Activated CD4-positive, alpha-beta T cell treated with anti-CD3 and anti-CD28 coated beads for 36 hours (primary cell): Measurements from ENCODE around the gene AHRR. TPM values are rescaled to one million over a fixed set of nuclear protein-coding genes. Genes with fewer than 3 reads are reported as not detected.

Experiments
- ATAC-seq: fragments of 200-7000 bp; cut with Tn5 transposase; one replicate; pipeline ENCODE4 v1.10.0; 2021; ENCODE audit warnings: mild to moderate bottlenecking, moderate library complexity
- CTCF ChIA-PET: fragments of 350-600 bp; sonication (Branson Sonifier 250); formaldehyde crosslinking; loops from one replicate; lab custom pipeline; 2021; ENCODE audit warnings: antibody characterized with exemption; lab: Charles Lee
- POLR2A ChIA-PET: fragments of 350-600 bp; sonication (Branson Sonifier 250); formaldehyde crosslinking; loops from one replicate; lab custom pipeline; 2021; ENCODE audit warnings: antibody characterized with exemption, inconsistent platforms; lab: Charles Lee
- DNase-seq: peaks from one replicate; pipeline ENCODE4 v3.0.0-alpha.2; 2020
- H3K27ac Mint-ChIP-seq: one replicate; pipeline ENCODE4 v1.8.0; 2021; ENCODE audit warnings: mixed read lengths
- H3K27me3 Mint-ChIP-seq: one replicate; pipeline ENCODE4 v1.8.0; 2021; ENCODE audit warnings: mixed read lengths
- H3K36me3 Mint-ChIP-seq: one replicate; pipeline ENCODE4 v1.8.0; 2021; ENCODE audit warnings: low read depth, mixed read lengths
- H3K4me1 Mint-ChIP-seq: one replicate; pipeline ENCODE4 v1.8.0; 2021; ENCODE audit warnings: mixed read lengths
- H3K4me3 Mint-ChIP-seq: one replicate; pipeline ENCODE4 v1.8.0; 2021; ENCODE audit warnings: mild to moderate bottlenecking, moderate library complexity, mixed read lengths
- H3K9me3 Mint-ChIP-seq: one replicate; pipeline ENCODE4 v1.8.0; 2021; ENCODE audit warnings: low read depth, mixed read lengths
- intact Hi-C, 2 experiments: fragments of 100-400 bp; cut with DNase I in 1 of 2; cut with micrococcal nuclease in 1 of 2; formaldehyde crosslinking; loops; one replicate each; pipeline versions ENCODE4 v1.14.2 to v1.15.1; 2022 to 2024; cut with DNase I, micrococcal nuclease
- total RNA-seq, 2 experiments: library from RNA; stranded (reverse); gene quantifications; one replicate each; pipeline ENCODE4 v1.2.3, GENCODE V29; 2021

The AHRR gene
- total RNA-seq, 2 experiments from 2014 or later = 15.1 to 20.5 TPM

GRCh38 chr5:443239-444151 lies 122.0 kb downstream of the AHRR start:
- Mint-ChIP-seq H3K4me1 (peaks cover 42% of the 10 kb centered on the region), H3K27ac (peak overlapping the region; percentile 83), H3K4me3 (peak overlapping the region; percentile 87), H3K27me3 (no peaks in the 10 kb centered on the region), H3K36me3 (peaks cover 24% of the 10 kb centered on the region), H3K9me3 (no peaks in the 10 kb centered on the region)
- CTCF ChIA-PET = no interaction called here
- POLR2A ChIA-PET = no interaction called here
- ATAC-seq (peak; percentile 42), DNase-seq (peak; percentile 59)
- intact Hi-C loops = loop anchor here (1.0 to 10.0 kb wide), 5 partner anchors 15 to 451 kb away; partner anchors contain the start of genes BRD9 (in 1 of the 2), PDCD6 (in 1 of the 2) and TRIP13 (in 1 of the 2)

- H3K4me3 Mint-ChIP-seq = peak overlapping the region; percentile 87
- ChIA-PET POLR2A (no interaction called here), CTCF (no interaction called here)
- no peaks in the 10 kb centered on the region for H3K9me3 Mint-ChIP-seq
- H3K36me3 Mint-ChIP-seq = peaks cover 31% of the 10 kb centered on the region
- ATAC-seq (no peak), DNase-seq (no peak)
- intact Hi-C loops = loop anchor here (2.0 to 10.0 kb wide), 2 partner anchors 15 to 451 kb away; partner anchors contain the start of genes BRD9 (in 1 of the 2) and TRIP13 (in 1 of the 2)
- no peaks in the 10 kb centered on the region for H3K27me3 Mint-ChIP-seq
- H3K4me1 Mint-ChIP-seq = peaks cover 46% of the 10 kb centered on the region
- H3K27ac Mint-ChIP-seq = peak overlapping the region; percentile 83
These were observed 122.7 kb downstream of the AHRR start for GRCh38 chr5:444226-444625.

GRCh38 chr5:445591-445990 lies 124.1 kb downstream of the AHRR start:
- Mint-ChIP-seq H3K9me3 (peaks cover 4% of the 10 kb centered on the region), H3K4me3 (no peak overlapping the region), H3K27me3 (no peaks in the 10 kb centered on the region), H3K4me1 (peaks cover 51% of the 10 kb centered on the region), H3K36me3 (peaks cover 45% of the 10 kb centered on the region), H3K27ac (peak overlapping the region; percentile 51)
- ChIA-PET POLR2A (no interaction called here), CTCF (interaction anchor here (0.7 to 3.9 kb wide), 9 partner anchors 12 to 132 kb away, joined by 3 to 19 read pairs (median 5); no protein-coding TSS in a partner anchor)
- ATAC-seq = no peak
- DNase-seq = no peak
- intact Hi-C loops = loop anchor here (2.0 to 10.0 kb wide), 2 partner anchors 13 to 449 kb away; partner anchors contain the start of genes BRD9 (in 1 of the 2) and TRIP13 (in 1 of the 2)

DNA sequence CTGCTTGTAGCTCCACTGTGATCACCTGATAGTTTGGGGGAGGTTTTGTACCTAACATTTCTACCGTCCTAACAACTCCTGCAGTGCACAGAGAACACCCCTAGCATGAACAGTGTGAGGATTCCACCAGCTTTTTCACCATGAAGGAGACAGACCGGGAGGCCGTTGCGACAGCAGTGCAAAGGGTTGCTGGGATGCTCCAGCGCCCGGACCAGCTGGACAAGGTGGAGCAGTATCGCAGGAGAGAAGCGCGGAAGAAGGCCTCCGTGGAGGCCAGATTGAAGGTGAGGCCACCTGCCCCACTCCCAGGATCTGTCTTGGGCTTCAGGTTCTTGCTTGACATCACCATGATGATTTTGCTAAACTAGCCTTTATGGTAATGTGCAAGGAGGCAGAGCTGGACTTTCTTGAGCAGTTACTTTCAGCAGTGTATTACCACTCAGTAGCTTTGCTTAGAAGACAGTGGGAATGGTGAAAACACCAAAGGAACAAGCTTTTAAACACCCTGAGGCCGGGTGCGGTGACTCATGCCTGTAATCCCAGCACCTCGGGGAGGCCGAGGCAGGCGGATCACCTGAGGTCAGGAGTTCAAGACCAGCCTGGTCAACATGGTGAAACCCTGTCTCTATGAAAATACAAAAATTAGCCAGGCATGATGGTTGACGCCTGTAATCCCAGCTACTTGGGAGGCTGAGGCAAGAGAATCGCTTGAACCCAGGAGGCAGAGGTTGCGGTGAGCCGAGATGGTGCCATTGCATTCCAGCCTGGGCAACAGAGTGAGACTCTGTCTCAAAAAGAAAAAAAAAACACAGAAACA lies 124.8 kb downstream of the AHRR start:
- peaks cover 51% of the 10 kb centered on the region for H3K4me1 Mint-ChIP-seq
- ChIA-PET POLR2A (interaction anchor here (0.7 to 1.4 kb wide), 3 partner anchors 12 to 170 kb away, joined by 4 to 10 read pairs (median 6); no protein-coding TSS in a partner anchor), CTCF (interaction anchor here (0.8 to 3.9 kb wide), 15 partner anchors 8 to 132 kb away, joined by 3 to 19 read pairs (median 4); no protein-coding TSS in a partner anchor)
- no peak for ATAC-seq
- peaks cover 9% of the 10 kb centered on the region for H3K9me3 Mint-ChIP-seq
- peaks cover 52% of the 10 kb centered on the region for H3K36me3 Mint-ChIP-seq
- peak overlapping the region; percentile 65 for H3K27ac Mint-ChIP-seq
- intact Hi-C loops = loop anchor here (1.0 to 10.0 kb wide), 2 partner anchors 27 to 449 kb away; partner anchors contain the start of genes BRD9 (in 1 of the 2) and TRIP13 (in 1 of the 2)
- H3K4me3 Mint-ChIP-seq = no peak overlapping the region
- no peak for DNase-seq
- H3K27me3 Mint-ChIP-seq = no peaks in the 10 kb centered on the region

DNA sequence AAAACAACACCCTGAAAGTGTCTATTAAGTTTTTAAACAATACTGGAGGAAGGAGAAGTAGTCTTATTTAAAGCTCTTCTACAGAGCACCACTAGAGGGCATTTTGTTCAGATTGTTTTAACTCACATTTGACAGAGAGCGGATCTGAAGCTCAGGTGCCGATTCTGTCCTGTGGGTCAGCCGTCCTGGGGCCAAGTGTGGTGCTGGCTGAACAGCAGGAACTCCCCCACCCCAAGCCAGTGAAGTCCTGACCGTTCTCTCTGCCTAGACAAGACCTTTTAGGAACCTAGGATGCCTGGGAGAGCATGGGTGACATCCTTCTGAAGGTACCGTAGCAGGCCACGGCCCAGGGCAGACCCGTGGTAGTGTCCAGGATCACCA lies 125.4 kb downstream of the AHRR start:
- Mint-ChIP-seq H3K36me3 (peaks cover 58% of the 10 kb centered on the region), H3K4me3 (no peak overlapping the region), H3K27ac (peak overlapping the region; percentile 65), H3K27me3 (no peaks in the 10 kb centered on the region), H3K4me1 (peaks cover 48% of the 10 kb centered on the region), H3K9me3 (peaks cover 15% of the 10 kb centered on the region)
- DNase-seq = peak; percentile 13
- ATAC-seq = peak; percentile 40
- ChIA-PET CTCF (interaction anchor here (0.5 to 3.9 kb wide), 15 partner anchors 9 to 164 kb away, joined by 3 to 19 read pairs (median 4); no protein-coding TSS in a partner anchor), POLR2A (interaction anchor here (0.5 to 1.4 kb wide), 4 partner anchors 11 to 171 kb away, joined by 4 to 10 read pairs (median 5); no protein-coding TSS in a partner anchor)
- intact Hi-C loops = loop anchor here (1.0 to 10.0 kb wide), 2 partner anchors 26 to 448 kb away; partner anchors contain the start of genes BRD9 (in 1 of the 2) and TRIP13 (in 1 of the 2)

DNA sequence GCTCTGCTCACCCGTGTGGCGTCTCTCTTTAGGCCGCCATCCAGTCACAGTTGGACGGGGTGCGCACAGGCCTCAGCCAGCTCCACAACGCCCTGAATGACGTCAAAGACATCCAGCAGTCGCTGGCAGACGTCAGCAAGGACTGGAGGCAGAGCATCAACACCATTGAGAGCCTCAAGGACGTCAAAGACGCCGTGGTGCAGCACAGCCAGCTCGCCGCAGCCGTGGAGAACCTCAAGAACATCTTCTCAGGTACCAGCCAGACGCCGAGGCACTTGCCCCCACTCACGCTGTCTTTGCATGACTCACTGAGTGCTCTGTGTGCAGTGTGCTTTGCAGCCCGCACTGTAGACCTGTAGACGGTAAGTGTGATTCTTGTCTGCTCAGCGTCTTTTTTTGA lies 126.0 kb downstream of the AHRR start:
- Mint-ChIP-seq H3K27ac (no peak overlapping the region), H3K9me3 (peaks cover 21% of the 10 kb centered on the region), H3K27me3 (no peaks in the 10 kb centered on the region), H3K4me3 (no peak overlapping the region), H3K4me1 (peaks cover 48% of the 10 kb centered on the region), H3K36me3 (peaks cover 64% of the 10 kb centered on the region)
- ATAC-seq (no peak), DNase-seq (no peak)
- intact Hi-C loops = loop anchor here in 1 of 2 experiments (10.0 kb wide), 1 partner anchor 447 kb away; the partner anchor contains the start of genes BRD9 and TRIP13
- POLR2A ChIA-PET = interaction anchor here (0.5 to 1.1 kb wide), 2 partner anchors 11 to 33 kb away, joined by 4 read pairs; no protein-coding TSS in a partner anchor
- CTCF ChIA-PET = interaction anchor here (0.5 to 3.9 kb wide), 9 partner anchors 10 to 165 kb away, joined by 3 to 19 read pairs (median 3); no protein-coding TSS in a partner anchor

- intact Hi-C loops = loop anchor here in 1 of 2 experiments (10.0 kb wide), 1 partner anchor 447 kb away; the partner anchor contains the start of genes BRD9 and TRIP13
These were observed 126.7 kb downstream of the AHRR start for GRCh38 chr5:448061-448765.

GRCh38 chr5:448766-449090 lies 127.2 kb downstream of the AHRR start:
- peaks cover 23% of the 10 kb centered on the region for H3K9me3 Mint-ChIP-seq
- ATAC-seq (no peak), DNase-seq (no peak)
- peaks cover 57% of the 10 kb centered on the region for H3K4me1 Mint-ChIP-seq
- intact Hi-C loops = loop anchor here in 1 of 2 experiments (10.0 kb wide), 1 partner anchor 446 kb away; the partner anchor contains the start of genes BRD9 and TRIP13
- H3K27me3 Mint-ChIP-seq = no peaks in the 10 kb centered on the region
- peaks cover 74% of the 10 kb centered on the region for H3K36me3 Mint-ChIP-seq
- CTCF ChIA-PET = interaction anchor here (1.1 to 3.9 kb wide), 4 partner anchors 9 to 103 kb away, joined by 3 to 19 read pairs (median 6); no protein-coding TSS in a partner anchor
- no peak overlapping the region for H3K27ac Mint-ChIP-seq
- no peak overlapping the region for H3K4me3 Mint-ChIP-seq
- POLR2A ChIA-PET = no interaction called here

More at GRCh38 chr5:448061-448765, 126.7 kb downstream of the AHRR start:
- ChIA-PET CTCF (interaction anchor here (1.1 to 3.9 kb wide), 4 partner anchors 10 to 102 kb away, joined by 3 to 19 read pairs (median 6); no protein-coding TSS in a partner anchor), POLR2A (no interaction called here)
- H3K4me3 Mint-ChIP-seq = no peak overlapping the region
- H3K36me3 Mint-ChIP-seq = peaks cover 71% of the 10 kb centered on the region
- peaks cover 23% of the 10 kb centered on the region for H3K9me3 Mint-ChIP-seq
- H3K27ac Mint-ChIP-seq = no peak overlapping the region
- H3K27me3 Mint-ChIP-seq = no peaks in the 10 kb centered on the region
- ATAC-seq (no peak), DNase-seq (peak; percentile 4)
- H3K4me1 Mint-ChIP-seq = peaks cover 55% of the 10 kb centered on the region

GRCh38 chr5:449151-449550 lies 127.6 kb downstream of the AHRR start:
- H3K9me3 Mint-ChIP-seq = peaks cover 23% of the 10 kb centered on the region
- no peak overlapping the region for H3K4me3 Mint-ChIP-seq
- H3K27me3 Mint-ChIP-seq = no peaks in the 10 kb centered on the region
- ChIA-PET POLR2A (no interaction called here), CTCF (interaction anchor here (0.6 to 3.9 kb wide), 5 partner anchors 9 to 243 kb away, joined by 3 to 19 read pairs (median 5); no protein-coding TSS in a partner anchor)
- DNase-seq (no peak), ATAC-seq (no peak)
- peak overlapping the region; percentile 11 for H3K27ac Mint-ChIP-seq
- H3K4me1 Mint-ChIP-seq = peaks cover 59% of the 10 kb centered on the region
- H3K36me3 Mint-ChIP-seq = peaks cover 78% of the 10 kb centered on the region
- intact Hi-C loops = loop anchor here in 1 of 2 experiments (10.0 kb wide), 1 partner anchor 446 kb away; the partner anchor contains the start of genes BRD9 and TRIP13
